ENCODE measurements around the gene BEGAIN.

DNA sequence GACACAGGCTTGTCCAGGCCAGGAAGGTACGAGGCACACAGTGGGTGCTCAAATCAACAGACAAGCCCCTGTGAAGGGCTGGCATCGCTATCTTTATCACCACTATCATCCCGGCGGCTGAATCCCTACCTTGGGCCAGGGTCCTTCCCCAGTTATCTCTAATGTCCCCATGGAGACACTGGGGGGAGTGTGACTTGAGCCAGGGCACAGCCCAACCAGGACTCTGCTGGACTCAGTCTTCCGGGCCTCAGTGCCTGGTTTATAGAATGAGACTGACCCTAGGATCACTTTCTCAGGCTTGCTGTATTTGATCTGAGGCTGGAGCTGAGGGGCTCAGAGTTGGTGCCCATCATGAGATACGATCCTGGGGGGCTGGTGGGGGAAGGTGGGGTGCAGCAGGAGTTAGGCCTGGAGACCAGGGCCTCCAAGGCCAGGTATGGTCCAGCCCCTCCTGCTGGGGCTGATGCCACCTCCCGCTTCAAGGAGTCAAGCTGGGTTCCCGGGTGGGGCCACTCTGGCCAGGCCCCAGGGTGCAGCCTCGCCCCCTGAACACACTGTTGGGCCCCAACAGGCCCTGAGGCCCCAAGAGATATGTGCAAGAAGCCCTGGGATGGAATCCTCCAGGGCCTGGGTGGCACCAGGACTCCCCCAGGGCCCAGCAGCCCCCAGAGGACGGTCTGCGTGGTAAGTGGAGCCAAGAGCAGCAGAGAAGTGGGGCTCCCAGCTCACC, 11.8 kb downstream of the BEGAIN start:
- TF ChIP-seq, protein P1, sequence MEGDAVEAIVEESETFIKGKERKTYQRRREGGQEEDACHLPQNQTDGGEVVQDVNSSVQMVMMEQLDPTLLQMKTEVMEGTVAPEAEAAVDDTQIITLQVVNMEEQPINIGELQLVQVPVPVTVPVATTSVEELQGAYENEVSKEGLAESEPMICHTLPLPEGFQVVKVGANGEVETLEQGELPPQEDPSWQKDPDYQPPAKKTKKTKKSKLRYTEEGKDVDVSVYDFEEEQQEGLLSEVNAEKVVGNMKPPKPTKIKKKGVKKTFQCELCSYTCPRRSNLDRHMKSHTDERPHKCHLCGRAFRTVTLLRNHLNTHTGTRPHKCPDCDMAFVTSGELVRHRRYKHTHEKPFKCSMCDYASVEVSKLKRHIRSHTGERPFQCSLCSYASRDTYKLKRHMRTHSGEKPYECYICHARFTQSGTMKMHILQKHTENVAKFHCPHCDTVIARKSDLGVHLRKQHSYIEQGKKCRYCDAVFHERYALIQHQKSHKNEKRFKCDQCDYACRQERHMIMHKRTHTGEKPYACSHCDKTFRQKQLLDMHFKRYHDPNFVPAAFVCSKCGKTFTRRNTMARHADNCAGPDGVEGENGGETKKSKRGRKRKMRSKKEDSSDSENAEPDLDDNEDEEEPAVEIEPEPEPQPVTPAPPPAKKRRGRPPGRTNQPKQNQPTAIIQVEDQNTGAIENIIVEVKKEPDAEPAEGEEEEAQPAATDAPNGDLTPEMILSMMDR (IDR thresholded peaks at IDR 0.05; ENCODE audit: poor library complexity) = no peak
- TF ChIP-seq EZH2 (IDR thresholded peaks at IDR 0.05; ENCODE audit: borderline replicate concordance) = no peak

Measured in hepatocyte (in vitro differentiated cells).